ENCODE data around the gene SLCO1B3. TPM values are rescaled to one million over a fixed set of nuclear protein-coding genes. Genes with fewer than 3 reads are reported as not detected.
"Not testable (repeated sequence)": the region's sequence is repeated elsewhere in the genome, so short reads cannot be mapped to it uniquely, and the experiment has no call there.

Gene SLCO1B3, protein sequence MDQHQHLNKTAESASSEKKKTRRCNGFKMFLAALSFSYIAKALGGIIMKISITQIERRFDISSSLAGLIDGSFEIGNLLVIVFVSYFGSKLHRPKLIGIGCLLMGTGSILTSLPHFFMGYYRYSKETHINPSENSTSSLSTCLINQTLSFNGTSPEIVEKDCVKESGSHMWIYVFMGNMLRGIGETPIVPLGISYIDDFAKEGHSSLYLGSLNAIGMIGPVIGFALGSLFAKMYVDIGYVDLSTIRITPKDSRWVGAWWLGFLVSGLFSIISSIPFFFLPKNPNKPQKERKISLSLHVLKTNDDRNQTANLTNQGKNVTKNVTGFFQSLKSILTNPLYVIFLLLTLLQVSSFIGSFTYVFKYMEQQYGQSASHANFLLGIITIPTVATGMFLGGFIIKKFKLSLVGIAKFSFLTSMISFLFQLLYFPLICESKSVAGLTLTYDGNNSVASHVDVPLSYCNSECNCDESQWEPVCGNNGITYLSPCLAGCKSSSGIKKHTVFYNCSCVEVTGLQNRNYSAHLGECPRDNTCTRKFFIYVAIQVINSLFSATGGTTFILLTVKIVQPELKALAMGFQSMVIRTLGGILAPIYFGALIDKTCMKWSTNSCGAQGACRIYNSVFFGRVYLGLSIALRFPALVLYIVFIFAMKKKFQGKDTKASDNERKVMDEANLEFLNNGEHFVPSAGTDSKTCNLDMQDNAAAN
- not detected for total RNA-seq
- long read RNA-seq, donor 1: 0 reads
- long read RNA-seq, donor 2: 0 reads

DNA sequence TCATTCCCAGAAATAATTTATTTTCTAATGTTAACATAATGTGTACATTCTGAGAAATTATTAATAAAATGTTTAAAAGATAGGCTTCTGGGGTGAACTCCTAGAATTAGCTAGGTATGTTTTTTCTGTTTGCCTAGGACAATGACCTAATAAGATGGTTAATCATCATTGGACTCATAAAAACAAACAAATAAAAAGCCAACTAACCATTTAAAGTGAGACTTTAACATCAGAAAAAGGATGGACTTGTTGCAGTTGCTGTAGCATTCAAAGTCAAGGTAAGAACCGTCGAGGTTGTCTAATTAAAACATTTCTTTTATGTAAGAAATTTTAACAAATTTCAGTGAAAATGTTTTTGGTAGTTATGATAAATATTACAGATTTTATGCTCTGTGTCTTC lies at the start of gene SLCO1B3:
Gene SLCO1B3 (plus strand): TSS at position 219 of the 400 bp plus-strand sequence. CDS start 5,034 bp downstream, outside the sequence.
- intact Hi-C loops (cut with DNase I): no loop called here
- no peak for DNase-seq (ENCODE audit: low spot score)

DNA sequence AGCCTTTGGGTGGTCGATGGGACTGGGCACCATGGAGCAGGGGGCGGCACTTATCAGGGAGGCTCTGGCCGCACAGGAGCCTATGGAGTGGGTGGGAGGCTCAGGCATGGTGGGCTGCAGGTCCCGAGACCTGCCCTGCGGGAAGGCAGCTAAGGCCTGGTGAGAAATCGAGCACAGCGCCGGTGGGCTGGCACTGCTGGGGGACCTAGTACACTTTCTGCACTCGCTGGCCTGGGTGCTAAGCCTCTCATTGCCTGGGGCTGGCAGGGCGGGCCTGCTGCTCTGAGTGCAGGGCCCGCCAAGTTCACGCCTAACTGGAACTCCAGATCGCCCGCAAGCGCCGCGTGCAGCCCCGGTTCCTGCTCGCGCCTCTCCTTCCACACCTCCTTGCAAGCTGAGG lies 33.1 kb upstream of the SLCO1B3 start:
- DNase-seq (ENCODE audit: low spot score): no peak
- intact Hi-C loops (cut with DNase I): no loop called here

DNA sequence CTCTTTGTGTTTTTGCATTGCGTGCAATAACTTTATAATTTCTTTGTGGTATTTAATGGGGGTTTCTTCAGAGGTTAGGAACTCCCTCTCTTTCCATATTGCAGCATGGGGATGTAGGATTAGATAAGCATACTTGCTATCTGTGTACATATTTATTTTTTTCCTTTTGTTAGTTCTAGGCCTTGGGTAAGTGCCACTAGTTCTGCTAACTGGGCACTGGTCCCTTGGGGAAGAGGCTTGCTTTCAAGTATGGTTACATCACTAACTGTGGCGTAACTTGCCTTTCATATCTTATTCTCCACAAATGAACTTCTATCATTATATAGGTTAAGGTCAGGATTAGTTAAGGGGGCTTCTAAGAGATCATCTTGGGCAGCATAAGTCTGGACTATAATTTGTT lies 31.5 kb upstream of the SLCO1B3 start:
- DNase-seq (ENCODE audit: low spot score): no peak
- intact Hi-C loops (cut with DNase I): no loop called here

DNA sequence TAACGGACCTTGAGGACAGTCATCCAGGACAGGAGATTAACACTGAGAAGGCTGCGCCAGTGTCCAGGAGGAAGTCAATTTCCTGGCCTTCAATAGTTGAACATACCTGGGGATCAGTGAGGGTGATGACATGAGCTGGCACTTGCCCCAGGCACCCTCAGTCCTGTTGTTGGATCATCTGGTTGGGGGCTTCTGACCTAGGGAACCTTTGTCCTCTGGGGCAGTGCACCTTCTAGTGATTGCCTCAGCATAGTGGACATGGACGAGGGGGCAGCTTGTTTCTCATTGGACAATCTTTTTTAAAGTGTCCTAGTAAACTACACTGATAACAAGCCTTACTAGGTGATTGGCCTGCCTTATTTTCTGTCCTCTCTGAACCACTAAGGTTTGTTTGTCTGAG lies 30.5 kb upstream of the SLCO1B3 start:
- intact Hi-C loops (cut with DNase I); DNase-seq (ENCODE audit: low spot score): not testable (repeated sequence)

DNA sequence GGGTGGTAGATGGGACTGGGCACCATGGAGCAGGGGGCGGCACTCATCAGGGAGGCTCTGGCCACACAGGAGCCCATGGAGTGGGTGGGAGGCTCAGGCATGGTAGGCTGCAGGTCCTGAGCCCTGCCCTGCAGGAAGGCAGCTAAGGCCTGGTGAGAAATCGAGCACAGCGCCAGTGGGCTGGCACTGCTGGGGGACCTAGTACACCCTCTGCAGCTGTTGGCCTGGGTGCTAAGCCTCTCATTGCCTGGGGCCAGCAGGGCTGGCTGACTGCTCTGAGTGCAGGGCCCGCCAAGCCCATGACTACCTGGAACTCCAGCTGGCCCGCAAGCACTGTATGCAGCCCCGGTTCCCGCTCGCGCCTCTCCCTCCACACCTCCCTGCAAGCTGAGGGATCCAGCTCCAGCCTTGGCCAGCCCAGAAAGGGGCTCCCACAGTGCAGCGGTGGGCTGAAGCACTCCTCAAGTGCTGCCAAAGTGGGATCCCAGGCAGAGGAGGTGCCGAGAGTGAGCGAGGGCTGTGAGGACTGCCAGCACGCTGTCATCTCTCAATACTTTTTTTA lies 26.6 kb upstream of the SLCO1B3 start:
- intact Hi-C loops (cut with DNase I): not testable (repeated sequence)

DNA sequence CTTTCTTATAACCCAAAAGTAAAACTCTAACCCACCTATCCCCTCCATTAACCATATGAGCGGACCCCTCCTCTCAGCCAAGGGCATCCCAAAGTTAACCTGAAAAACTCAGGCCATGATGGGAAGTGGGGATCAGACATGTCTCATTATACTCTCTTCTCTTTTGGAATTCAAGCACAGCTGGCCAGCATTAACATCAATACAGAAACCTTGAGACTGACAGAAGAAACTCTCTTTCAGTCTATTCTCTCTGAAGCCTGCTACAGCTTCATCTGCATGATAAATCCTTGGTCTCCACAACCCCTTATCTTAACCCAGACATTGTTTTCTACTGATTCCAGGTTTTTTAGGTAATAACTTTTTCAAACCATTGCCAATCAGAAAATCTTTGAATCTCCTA lies 17.5 kb upstream of the SLCO1B3 start:
- intact Hi-C loops (cut with DNase I): no loop called here
- DNase-seq (ENCODE audit: low spot score): no peak

More for the DNA sequence above, 26.6 kb upstream of the SLCO1B3 start:
- not testable (repeated sequence) for DNase-seq (ENCODE audit: low spot score)

DNA sequence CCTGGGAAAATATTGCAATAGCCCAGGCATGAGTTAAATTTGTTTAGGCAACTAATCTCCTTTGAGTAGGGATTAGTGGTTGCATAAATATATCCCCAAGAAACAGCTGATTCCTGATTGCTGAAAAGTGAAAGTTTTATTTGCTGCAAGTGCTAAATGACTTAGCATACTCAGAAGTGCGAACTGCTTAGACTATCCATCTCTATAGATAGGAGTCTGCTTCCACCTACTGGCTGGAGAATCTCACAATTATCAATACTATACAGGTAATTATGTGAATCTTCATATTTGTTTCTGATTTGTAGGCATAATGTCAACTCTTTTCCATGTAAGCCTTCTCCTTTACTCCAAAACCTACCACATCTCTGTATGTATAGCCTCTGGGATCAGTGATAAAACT lies 12.0 kb upstream of the SLCO1B3 start:
- no peak for DNase-seq (ENCODE audit: low spot score)
- intact Hi-C loops (cut with DNase I): no loop called here

DNA sequence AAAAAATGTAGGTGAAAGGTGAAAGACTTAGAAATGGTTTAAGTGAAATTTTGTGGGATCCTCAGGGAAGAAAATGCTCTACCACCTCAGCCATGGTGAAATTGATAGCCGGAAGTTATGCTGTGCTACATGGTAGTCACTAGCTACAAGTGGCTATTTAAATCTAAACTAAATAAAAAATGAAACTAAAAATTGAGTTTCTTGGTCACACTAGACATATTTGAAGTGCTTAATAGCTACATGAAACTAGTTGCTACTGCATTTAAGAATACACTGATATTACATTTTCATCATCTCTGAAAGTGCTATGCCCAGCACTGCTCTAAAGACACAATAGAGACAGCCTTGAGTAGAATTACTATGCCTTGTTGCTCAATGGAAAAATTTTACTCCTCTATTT lies 10.3 kb upstream of the SLCO1B3 start:
- intact Hi-C loops (cut with DNase I): no loop called here

DNA sequence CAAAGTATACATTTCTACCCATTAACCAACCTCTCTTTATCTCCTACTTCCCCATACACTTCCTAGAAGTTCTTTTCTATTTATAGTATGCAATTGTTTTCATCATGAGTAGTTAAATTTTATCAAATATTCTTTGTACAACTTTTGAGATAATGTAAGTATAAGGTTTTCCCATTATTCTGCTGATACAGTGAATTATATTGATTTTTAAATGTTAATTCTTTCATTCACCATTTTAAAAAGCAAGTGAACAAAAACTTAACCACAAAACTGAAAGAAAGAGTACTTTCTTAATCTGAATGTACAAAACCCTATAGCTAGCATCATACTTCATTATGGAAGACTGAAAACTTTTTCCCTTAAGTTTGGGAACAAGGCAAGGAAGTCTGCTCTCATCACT lies 9.5 kb upstream of the SLCO1B3 start:
- no peak for DNase-seq (ENCODE audit: low spot score)
- intact Hi-C loops (cut with DNase I): no loop called here

More for the DNA sequence above, 10.3 kb upstream of the SLCO1B3 start:
- no peak for DNase-seq (ENCODE audit: low spot score)

DNA sequence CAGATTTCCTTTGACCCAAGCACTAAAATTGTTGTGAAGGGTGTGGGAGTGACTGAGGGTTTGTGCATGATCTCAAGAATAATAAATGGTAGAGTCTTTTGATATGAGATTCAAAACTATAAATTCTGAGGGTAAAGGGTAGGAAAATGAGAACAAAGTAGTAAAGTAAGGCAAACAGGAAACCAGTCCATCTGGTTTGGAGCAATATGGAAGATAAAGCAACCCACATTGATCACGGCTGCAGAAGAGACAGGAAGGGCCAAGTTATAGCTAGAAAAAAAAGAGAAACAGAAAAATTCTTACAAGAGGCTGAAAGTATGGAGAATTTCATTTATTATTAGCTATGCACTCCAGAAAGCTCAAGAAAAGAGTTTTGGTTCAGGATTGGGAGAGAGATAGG lies 4.6 kb upstream of the SLCO1B3 start:
- intact Hi-C loops (cut with DNase I): no loop called here
- DNase-seq (ENCODE audit: low spot score): no peak

DNA sequence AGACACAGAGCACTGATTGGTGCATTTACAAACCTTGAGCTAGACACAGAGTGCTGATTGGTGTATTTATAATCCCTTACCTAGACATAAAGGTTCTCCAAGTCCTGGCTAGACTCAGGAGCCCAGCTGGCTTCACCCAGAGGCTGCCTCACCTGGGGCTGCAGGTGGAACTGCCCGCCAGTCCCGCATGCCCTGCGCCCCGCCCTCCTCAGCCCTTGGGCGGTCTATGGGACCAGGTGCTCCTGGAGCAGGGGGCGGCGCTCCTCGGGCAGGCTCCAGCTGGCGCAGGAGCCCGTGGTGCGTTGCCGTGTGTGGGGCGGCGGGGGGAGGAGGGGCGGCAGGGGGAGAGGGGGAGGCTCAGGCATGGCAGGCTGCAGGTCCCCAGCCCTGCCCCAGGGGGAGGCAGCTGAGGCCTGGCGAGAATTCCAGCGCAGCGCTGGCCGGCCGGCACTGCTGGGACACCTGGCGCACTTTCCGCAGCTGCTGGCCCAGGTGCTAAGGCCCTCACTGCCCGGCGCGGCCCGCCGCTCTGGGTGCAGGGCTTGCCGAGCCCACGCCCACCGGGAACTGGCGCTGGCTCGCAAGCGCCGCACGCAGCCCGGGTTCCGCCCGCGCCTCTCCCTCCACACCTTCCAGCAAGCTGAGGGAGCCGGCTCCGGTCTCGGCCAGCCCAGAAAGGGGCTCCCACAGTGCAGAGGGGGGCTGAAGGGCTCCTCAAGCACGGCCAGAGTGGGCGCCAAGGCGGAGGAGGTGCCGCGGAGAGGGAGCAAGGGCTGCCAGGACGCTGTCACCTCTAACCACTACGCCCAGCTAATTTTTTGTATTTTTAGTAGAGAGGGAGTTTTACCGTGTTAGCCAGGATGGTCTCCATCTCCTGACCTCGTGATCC lies 3.1 kb upstream of the SLCO1B3 start:
- DNase-seq (ENCODE audit: low spot score): no peak
- intact Hi-C loops (cut with DNase I): no loop called here

DNA sequence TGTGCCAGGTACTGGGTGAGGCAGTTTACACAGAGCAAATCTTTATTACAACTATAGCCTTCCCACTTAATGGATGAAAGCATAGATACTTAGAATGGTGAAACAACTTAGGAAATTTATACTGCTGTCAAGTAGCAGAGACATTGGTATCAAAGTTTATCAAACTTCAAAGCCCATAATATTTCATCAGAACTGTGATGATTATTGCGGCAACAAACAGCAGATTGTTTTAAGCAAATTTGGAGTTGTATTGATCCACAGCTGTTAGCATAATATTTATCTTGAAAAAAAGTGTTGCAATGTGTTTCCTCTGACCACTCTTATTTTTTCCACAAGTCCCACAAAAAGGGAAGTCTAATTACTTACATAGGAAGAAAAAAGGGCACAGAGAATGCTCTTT lies 2.0 kb upstream of the SLCO1B3 start:
- intact Hi-C loops (cut with DNase I): no loop called here
- no peak for DNase-seq (ENCODE audit: low spot score)

DNA sequence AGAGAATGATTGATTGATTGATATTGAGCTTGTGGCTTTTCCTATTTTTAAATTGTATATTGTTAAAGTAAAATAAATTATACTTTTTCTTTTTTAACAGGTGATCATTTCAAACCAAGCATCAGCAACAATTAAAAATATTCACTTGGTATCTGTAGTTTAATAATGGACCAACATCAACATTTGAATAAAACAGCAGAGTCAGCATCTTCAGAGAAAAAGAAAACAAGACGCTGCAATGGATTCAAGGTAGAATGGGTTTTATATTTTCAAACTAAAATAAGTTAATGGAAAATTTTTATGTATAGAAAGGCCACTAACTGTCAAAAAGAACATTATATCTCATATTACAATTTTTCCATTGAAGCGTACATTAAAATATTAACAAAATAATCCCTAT lies 5.1 kb downstream of the SLCO1B3 start:
- no peak for DNase-seq (ENCODE audit: low spot score)
- intact Hi-C loops (cut with DNase I): no loop called here

DNA sequence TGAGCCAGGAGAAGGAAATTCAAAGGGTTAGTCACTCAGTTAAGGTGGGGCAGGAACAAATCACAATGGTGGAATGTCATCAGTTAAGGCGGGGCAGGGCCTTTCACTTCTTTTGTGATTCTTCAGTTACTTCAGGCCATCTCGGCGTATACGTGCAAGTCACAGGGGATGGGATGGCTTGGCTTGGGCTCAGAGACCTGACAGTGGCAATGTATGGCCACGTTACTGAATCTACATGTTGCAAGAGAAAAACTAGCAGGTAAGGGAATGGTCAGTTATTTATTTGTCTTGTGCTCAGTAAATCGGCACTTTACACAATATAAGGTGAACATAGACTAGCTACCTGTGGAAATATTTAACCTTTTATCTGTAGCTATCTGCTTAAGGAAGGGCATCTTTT lies 11.9 kb downstream of the SLCO1B3 start:
- no peak for DNase-seq (ENCODE audit: low spot score)
- intact Hi-C loops (cut with DNase I): no loop called here

DNA sequence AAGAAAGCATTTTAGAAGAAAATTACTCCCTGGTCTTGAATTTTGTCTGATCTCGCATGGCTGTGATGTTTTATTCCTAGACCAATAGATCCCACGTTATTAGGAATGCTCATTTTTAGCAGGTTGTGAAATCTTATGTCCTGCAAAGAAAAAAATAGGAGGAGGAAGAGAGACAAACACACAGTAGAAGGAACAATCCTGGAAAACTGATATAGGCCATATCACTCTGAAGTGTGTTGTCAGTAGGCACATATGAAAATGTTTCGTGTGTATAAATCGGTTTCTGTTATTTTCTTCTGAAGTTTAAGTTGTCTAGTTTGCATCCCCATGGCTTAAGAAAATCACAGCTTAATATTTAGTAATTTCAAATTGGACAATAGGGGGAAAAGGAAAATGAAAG lies 12.4 kb downstream of the SLCO1B3 start:
- no peak for DNase-seq (ENCODE audit: low spot score)
- intact Hi-C loops (cut with DNase I): no loop called here

DNA sequence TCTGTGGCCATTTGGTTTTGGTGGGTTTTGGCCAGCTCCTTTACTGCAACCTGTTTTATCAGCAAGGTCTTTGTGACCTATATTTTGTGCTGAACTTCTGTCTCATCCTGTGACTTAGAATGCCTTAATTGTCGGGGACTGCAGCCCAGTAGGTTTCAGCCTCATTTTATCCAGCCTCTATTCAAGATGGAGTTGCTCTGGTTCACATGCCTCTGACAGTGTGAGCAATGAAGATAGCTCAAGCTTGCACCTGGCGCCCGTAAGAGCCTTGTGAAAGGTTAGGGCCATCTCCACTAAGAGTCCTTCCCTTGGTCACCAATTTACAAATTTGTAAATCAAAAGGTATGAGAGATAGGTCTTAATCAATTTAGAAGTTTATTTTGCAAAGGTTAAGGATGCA lies 19.4 kb downstream of the SLCO1B3 start:
- DNase-seq (ENCODE audit: low spot score): no peak
- intact Hi-C loops (cut with DNase I): no loop called here

DNA sequence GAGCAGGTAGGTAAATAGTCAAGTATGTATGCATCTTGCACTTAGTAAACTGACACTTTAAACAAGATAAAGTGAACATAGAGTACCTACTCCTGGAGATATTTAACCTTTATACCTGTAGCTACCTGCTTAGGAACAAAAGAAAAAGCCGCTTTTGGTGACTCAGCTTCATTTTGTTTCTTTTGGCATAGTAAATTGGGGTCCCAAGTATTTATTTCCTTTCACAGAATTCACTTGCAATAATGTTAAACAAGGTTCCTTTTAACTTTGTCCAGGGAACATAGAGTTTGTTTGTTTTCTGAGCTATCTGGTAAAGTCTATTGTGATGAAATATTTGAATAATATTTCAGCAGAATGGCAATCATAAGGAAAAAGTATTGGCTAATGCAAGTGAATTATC lies 20.0 kb downstream of the SLCO1B3 start:
- intact Hi-C loops (cut with DNase I): no loop called here
- no peak for DNase-seq (ENCODE audit: low spot score)

DNA sequence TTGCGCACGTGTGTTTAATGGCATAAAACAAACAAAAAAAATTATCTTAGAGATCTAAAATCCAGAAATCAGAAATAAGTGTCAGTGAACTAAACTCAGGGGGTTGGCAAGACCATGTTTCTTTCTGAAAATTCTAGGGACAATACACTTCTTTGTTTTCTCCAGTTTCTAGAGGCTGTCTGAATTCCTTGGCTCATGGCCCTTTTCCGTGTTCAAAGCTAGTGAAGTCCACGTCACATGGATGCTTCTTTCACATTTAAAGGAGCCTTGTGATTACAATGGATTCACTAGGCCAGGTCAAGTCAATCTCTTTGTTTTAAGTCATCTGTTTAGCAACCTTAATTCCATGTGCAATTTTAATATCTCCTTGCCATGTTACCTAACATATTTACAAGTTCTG lies 22.4 kb downstream of the SLCO1B3 start:
- intact Hi-C loops (cut with DNase I): no loop called here
- DNase-seq (ENCODE audit: low spot score): no peak

DNA sequence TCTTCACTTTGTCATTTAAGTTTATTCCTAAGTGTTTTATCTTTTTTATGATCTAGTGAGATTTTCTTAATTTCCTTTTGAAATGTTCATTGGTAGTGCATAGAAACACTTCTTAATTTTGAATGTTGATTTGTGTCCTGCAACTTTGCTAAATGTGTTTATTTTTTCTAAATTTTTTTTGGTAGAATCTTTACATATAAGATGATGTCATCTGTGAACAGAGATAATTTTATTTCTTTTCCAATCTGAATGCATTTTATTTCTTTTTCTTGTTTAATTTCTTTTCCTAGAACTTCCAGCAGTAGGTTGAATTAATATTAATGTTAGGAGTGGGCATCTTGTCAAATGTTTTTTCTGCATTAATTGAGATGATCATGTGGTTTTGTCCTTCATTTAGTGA lies 42.1 kb downstream of the SLCO1B3 start:
- intact Hi-C loops (cut with DNase I): no loop called here
- DNase-seq (ENCODE audit: low spot score): no peak

DNA sequence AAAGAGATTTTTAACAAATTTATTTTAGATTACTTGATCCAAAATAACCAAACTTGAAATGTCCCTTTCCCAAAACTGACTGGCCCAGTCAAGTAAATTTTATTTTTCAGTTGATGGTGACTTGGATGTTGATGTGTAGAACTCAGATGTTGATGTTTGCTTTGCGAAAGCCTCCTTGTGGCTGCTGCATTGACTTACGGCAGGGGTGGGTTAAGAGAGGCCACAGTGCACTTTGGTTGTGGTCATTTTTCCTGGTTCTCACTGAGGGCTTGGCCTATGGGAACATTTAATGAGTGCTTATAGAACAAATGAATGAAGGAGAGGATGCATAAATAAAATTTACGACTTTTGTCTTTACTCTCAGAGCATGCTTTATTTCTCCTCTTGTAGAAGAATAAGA lies 52.6 kb downstream of the SLCO1B3 start:
- no peak for DNase-seq (ENCODE audit: low spot score)
- intact Hi-C loops (cut with DNase I): no loop called here
